ENCODE data around the gene MMP20. TPM values are rescaled to one million over a fixed set of nuclear protein-coding genes. Genes with fewer than 3 reads are reported as not detected.

Gene MMP20
- total RNA-seq, 1 donor from 2014 or later = not detected

DNA sequence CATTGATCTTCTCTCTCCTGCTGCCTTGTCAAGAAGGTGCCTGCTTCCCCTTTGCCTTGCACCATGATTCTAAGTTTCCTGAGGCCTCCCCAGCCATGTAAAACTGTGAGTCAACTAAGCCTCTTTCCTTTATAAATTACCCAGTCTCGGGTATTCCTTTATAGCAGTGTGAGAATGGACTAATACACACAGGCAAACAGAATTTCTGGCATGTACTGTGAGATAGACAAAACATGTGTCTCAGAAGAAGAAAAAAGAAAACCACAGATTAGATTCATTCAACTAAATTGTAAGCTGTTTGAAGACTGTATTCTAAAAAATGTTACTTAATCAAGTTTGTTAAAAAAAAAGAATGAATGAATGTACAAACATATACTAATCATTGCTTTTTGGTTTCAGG, 1.5 kb upstream of the MMP20 start:
- Histone ChIP-seq H3K4me3 (ENCODE audit: low read length in 3 of 3) (no peak overlapping the region), H3K27ac (ENCODE audit: low read depth, low read length) (no peak overlapping the region), H3K9me3 (ENCODE audit: control insufficient read depth in 3 of 3, low read length in 3 of 3) (no peaks in the 10 kb centered on the region), H3K27me3 (ENCODE audit: control insufficient read depth in 3 of 3, insufficient read depth in 3 of 3, low read length in 3 of 3) (no peaks in the 10 kb centered on the region), H3K9ac (ENCODE audit: low read depth in 1 of 3, low read length in 3 of 3) (no peak overlapping the region), H3K4me1 (ENCODE audit: control insufficient read depth in 3 of 3, insufficient read depth in 3 of 3, low read length in 3 of 3) (no peaks in the 10 kb centered on the region), H3K36me3 (ENCODE audit: control insufficient read depth in 3 of 3, insufficient read depth in 3 of 3, low read length in 3 of 3) (no peaks in the 10 kb centered on the region)

DNA sequence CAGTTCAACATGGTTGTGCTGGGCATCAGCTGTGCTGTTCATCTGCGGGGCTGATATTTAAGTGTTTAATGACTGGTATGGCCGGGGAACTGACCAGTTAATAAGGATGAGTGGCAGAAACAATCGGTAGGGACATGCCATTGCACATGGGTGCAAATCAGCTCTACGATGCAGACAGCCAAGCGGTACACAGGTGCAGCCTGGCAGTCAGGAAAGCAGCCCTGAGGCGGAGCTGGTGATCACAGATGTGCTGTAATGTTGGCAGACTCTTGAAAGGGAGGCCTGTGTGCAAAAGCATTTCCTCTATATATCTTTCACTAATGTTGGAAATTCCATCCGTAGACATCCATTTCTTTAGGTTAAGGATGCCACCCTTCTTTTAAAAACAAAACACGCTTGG, 1.1 kb downstream of the MMP20 start:
- Histone ChIP-seq H3K4me1 (ENCODE audit: control insufficient read depth in 3 of 3, insufficient read depth in 3 of 3, low read length in 3 of 3) (no peaks in the 10 kb centered on the region), H3K9me3 (ENCODE audit: control insufficient read depth in 3 of 3, low read length in 3 of 3) (no peaks in the 10 kb centered on the region), H3K27me3 (ENCODE audit: control insufficient read depth in 3 of 3, insufficient read depth in 3 of 3, low read length in 3 of 3) (no peaks in the 10 kb centered on the region), H3K27ac (ENCODE audit: low read depth, low read length) (no peak overlapping the region), H3K9ac (ENCODE audit: low read depth in 1 of 3, low read length in 3 of 3) (no peak overlapping the region), H3K36me3 (ENCODE audit: control insufficient read depth in 3 of 3, insufficient read depth in 3 of 3, low read length in 3 of 3) (no peaks in the 10 kb centered on the region), H3K4me3 (ENCODE audit: low read length in 3 of 3) (no peak overlapping the region)

DNA sequence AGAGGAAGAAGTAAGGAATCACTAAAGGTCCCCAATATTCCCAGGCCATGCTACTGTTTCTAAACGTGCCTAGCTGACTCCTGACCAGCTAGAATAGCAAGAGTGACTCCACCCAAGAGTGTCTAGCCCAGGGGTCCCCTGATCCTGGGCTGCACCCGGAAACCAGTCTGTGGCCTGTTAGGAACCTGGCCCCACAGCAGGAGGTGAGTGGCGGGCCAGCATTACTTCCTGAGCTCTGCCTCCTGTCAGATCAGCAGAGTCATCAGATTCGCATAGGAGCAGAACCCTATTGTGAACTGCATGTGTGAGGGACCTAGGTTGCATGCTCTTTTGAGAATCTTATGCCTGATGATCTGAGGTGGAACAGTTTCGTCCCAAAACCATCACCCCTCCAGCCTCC, 2.0 kb downstream of the MMP20 start:
- Histone ChIP-seq H3K4me3 (ENCODE audit: low read length in 3 of 3) (no peak overlapping the region), H3K9ac (ENCODE audit: low read depth in 1 of 3, low read length in 3 of 3) (no peak overlapping the region), H3K9me3 (ENCODE audit: control insufficient read depth in 3 of 3, low read length in 3 of 3) (no peaks in the 10 kb centered on the region), H3K27me3 (ENCODE audit: control insufficient read depth in 3 of 3, insufficient read depth in 3 of 3, low read length in 3 of 3) (no peaks in the 10 kb centered on the region), H3K36me3 (ENCODE audit: control insufficient read depth in 3 of 3, insufficient read depth in 3 of 3, low read length in 3 of 3) (no peaks in the 10 kb centered on the region), H3K27ac (ENCODE audit: low read depth, low read length) (no peak overlapping the region), H3K4me1 (ENCODE audit: control insufficient read depth in 3 of 3, insufficient read depth in 3 of 3, low read length in 3 of 3) (no peaks in the 10 kb centered on the region)

DNA sequence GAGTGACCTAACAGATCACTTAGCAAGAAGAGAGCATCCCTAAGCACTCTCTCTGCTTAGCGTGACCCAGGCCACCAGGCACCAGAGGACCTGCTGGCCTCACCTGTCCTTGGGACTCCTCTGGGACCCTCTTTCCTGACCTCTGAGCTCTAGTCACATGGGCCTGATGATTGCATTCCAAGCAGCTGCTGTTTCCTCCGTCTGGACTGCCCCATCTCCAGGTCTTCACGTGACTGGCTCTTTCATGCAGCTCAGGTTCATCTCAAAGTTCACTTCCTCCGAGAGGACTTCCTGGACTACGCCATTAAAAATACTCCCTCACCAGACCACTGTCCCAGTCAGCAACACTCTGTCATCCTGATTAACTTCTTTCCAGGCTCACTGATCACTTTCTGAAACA, 2.9 kb downstream of the MMP20 start:
- Histone ChIP-seq H3K4me3 (ENCODE audit: low read length in 3 of 3) (no peak overlapping the region), H3K9ac (ENCODE audit: low read depth in 1 of 3, low read length in 3 of 3) (no peak overlapping the region), H3K27ac (ENCODE audit: low read depth, low read length) (no peak overlapping the region), H3K36me3 (ENCODE audit: control insufficient read depth in 3 of 3, insufficient read depth in 3 of 3, low read length in 3 of 3) (no peaks in the 10 kb centered on the region), H3K4me1 (ENCODE audit: control insufficient read depth in 3 of 3, insufficient read depth in 3 of 3, low read length in 3 of 3) (no peaks in the 10 kb centered on the region), H3K9me3 (ENCODE audit: control insufficient read depth in 3 of 3, low read length in 3 of 3) (no peaks in the 10 kb centered on the region), H3K27me3 (ENCODE audit: control insufficient read depth in 3 of 3, insufficient read depth in 3 of 3, low read length in 3 of 3) (no peaks in the 10 kb centered on the region)

DNA sequence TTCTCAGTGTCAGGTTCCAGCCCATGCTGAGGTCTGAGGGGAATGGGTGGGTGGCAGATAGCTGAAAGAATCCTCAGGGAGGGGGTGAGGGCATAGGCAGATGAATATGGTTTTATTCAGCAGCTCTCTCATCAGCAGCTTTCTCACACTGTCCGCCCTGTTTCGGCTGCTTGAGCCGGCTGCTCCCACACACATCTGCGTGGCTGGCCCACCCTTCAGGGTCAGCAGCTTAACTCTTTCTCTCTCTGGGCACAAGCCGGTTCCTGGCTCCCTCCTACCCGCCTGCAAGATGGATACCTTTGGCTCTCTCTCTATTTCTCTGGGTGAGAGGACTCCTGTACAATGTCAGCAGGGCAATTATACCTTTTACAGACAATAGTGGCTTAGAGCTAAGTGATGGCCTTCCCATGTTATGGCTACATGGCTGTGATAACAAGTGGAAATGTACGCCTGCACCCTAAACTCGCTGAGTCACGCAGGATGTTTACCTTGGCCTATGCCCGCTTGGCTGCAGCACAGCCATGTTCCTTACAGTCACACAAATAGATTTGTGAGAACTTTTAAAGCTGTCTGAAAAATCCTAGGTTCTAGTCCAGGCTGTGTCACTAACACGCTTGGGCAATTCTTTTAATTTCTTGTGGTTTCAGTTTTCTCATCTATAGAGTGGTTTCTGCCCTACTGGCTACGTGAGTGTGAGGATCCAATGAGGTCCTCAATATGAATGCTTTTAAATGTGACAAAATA, 4.1 kb downstream of the MMP20 start:
- Histone ChIP-seq H3K4me1 (ENCODE audit: control insufficient read depth in 3 of 3, insufficient read depth in 3 of 3, low read length in 3 of 3) (no peaks in the 10 kb centered on the region), H3K9me3 (ENCODE audit: control insufficient read depth in 3 of 3, low read length in 3 of 3) (no peaks in the 10 kb centered on the region), H3K36me3 (ENCODE audit: control insufficient read depth in 3 of 3, insufficient read depth in 3 of 3, low read length in 3 of 3) (no peaks in the 10 kb centered on the region), H3K4me3 (ENCODE audit: low read length in 3 of 3) (no peak overlapping the region), H3K27ac (ENCODE audit: low read depth, low read length) (no peak overlapping the region), H3K9ac (ENCODE audit: low read depth in 1 of 3, low read length in 3 of 3) (no peak overlapping the region), H3K27me3 (ENCODE audit: control insufficient read depth in 3 of 3, insufficient read depth in 3 of 3, low read length in 3 of 3) (no peaks in the 10 kb centered on the region)

DNA sequence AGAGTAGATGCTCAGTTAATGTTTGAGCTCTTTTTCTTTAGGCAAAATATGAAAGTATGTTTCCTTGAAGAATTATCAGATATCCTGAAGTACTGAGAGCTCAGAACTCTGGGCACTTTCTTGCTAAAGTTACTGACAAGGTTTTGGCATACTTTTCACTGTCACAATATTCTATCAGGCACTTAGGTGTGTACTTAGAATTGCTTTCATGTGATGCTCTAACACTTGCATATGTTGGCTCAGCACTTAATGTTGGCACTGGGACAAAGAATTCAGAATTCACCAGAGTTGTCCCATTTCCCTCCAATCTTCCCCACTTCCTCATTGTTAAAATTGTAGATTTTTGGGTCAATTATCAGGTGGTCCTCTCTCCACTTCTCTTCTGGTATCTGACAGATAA, 5.0 kb downstream of the MMP20 start:
- H3K36me3 ChIP-seq (ENCODE audit: control insufficient read depth in 3 of 3, insufficient read depth in 3 of 3, low read length in 3 of 3) = no peaks in the 10 kb centered on the region
- no peaks in the 10 kb centered on the region for H3K9me3 ChIP-seq (ENCODE audit: control insufficient read depth in 3 of 3, low read length in 3 of 3)
- no peak overlapping the region for H3K4me3 ChIP-seq (ENCODE audit: low read length in 3 of 3)
- no peaks in the 10 kb centered on the region for H3K4me1 ChIP-seq (ENCODE audit: control insufficient read depth in 3 of 3, insufficient read depth in 3 of 3, low read length in 3 of 3)
- no peak overlapping the region for H3K27ac ChIP-seq (ENCODE audit: low read depth, low read length)
- H3K27me3 ChIP-seq (ENCODE audit: control insufficient read depth in 3 of 3, insufficient read depth in 3 of 3, low read length in 3 of 3) = no peaks in the 10 kb centered on the region
- H3K9ac ChIP-seq (ENCODE audit: low read depth in 1 of 3, low read length in 3 of 3) = no peak overlapping the region

DNA sequence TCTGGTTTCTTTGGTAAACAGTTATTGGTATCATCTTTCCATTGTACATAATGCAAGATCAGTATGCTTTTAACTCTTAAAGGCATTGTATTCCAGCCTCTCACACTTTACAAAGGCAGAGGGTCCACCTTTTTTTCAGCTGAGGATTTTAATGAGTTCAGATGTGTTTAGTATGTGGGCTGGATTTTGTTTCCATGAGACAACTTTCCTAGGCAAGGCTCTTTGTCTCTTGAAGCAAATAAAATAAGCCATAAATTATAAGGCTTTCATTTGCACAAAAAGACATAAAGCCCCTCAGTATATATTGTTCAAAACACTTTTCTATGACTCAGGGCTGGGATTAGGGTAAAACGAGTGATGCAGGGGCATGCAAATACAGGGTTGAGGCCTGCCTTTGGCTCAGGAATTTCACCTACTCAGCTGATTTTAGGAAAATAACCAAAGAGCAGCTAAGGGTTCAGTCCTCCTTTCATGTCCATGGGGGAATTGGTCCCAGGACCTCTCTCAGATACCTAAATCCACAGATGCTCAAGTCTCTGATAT, 7.6 kb downstream of the MMP20 start:
- no peaks in the 10 kb centered on the region for H3K4me1 ChIP-seq (ENCODE audit: control insufficient read depth in 3 of 3, insufficient read depth in 3 of 3, low read length in 3 of 3)

DNA sequence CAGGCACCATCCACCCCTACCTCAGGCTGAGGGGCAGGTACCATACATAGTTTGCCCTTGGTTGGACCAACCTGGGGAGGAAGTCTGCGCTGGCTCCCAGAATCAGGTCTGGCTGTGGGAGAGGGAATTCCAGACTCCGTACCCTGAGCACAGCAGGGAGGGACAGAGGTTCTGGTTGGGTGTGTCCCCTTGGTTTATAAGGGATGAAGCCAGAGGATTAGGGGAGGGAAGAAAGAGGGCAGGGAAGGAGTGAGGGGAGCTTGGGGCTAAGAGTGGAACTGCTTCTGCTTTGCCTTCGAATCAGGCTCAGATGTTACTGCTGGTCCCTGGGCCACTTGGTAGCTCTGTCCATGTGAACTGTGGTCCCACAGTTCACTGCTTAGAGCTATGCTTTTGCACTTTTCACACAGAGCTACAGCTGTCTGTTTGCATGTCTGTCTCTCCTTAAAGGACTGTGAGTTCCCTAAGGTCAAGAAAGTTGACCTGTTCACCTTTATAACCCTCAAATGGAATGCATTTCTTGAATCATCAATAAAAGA, 9.2 kb downstream of the MMP20 start:
- H3K27ac ChIP-seq (ENCODE audit: low read depth, low read length) = no peak overlapping the region
- H3K9ac ChIP-seq (ENCODE audit: low read depth in 1 of 3, low read length in 3 of 3) = no peak overlapping the region
- no peak overlapping the region for H3K4me3 ChIP-seq (ENCODE audit: low read length in 3 of 3)
- no peaks in the 10 kb centered on the region for H3K9me3 ChIP-seq (ENCODE audit: control insufficient read depth in 3 of 3, low read length in 3 of 3)
- H3K4me1 ChIP-seq (ENCODE audit: control insufficient read depth in 3 of 3, insufficient read depth in 3 of 3, low read length in 3 of 3) = no peaks in the 10 kb centered on the region
- H3K36me3 ChIP-seq (ENCODE audit: control insufficient read depth in 3 of 3, insufficient read depth in 3 of 3, low read length in 3 of 3) = no peaks in the 10 kb centered on the region
- no peaks in the 10 kb centered on the region for H3K27me3 ChIP-seq (ENCODE audit: control insufficient read depth in 3 of 3, insufficient read depth in 3 of 3, low read length in 3 of 3)

More for the DNA sequence above, 7.6 kb downstream of the MMP20 start:
- Histone ChIP-seq H3K9me3 (ENCODE audit: control insufficient read depth in 3 of 3, low read length in 3 of 3) (no peaks in the 10 kb centered on the region), H3K9ac (ENCODE audit: low read depth in 1 of 3, low read length in 3 of 3) (no peak overlapping the region), H3K27me3 (ENCODE audit: control insufficient read depth in 3 of 3, insufficient read depth in 3 of 3, low read length in 3 of 3) (no peaks in the 10 kb centered on the region), H3K27ac (ENCODE audit: low read depth, low read length) (no peak overlapping the region), H3K4me3 (ENCODE audit: low read length in 3 of 3) (no peak overlapping the region), H3K36me3 (ENCODE audit: control insufficient read depth in 3 of 3, insufficient read depth in 3 of 3, low read length in 3 of 3) (no peaks in the 10 kb centered on the region)

DNA sequence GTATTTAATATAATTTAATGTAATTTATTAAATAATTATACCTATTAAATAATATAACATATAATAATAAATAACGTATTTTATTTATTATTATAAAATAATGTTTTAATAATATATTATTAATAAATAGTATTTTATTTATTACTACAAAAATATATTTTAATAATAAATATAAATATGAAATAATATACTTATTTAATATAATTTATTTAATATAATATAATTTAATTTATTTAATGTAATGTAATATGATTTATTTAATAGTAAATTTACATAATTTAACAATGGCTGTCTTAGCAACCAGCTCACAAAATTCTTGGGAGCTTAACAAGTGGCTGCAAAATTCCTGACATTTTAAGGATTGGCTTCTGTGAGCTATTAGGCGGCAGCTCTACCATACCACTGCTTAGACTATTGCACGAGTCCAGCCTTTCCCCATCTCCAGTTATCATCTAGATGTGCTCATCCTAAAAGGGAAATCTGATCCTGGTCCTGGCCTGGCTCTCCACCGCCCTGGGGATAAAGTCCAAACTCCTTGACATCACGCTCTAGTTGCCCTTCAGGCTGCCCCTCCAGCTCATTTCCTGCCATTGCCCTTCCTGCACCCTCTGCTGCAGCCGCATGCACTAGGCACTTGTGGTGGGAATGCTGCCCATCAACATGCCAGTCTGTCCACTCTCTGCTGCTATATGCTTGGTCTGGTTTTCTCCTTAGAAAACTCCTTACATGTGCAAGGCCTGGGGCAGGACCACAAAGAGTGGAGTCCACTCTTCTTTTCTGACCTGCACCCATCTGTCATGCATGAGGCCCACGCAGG, 9.8 kb downstream of the MMP20 start:
- no peak overlapping the region for H3K9ac ChIP-seq (ENCODE audit: low read depth in 1 of 3, low read length in 3 of 3)
- H3K27ac ChIP-seq (ENCODE audit: low read depth, low read length) = no peak overlapping the region
- H3K4me1 ChIP-seq (ENCODE audit: control insufficient read depth in 3 of 3, insufficient read depth in 3 of 3, low read length in 3 of 3) = no peaks in the 10 kb centered on the region
- H3K4me3 ChIP-seq (ENCODE audit: low read length in 3 of 3) = no peak overlapping the region
- H3K27me3 ChIP-seq (ENCODE audit: control insufficient read depth in 3 of 3, insufficient read depth in 3 of 3, low read length in 3 of 3) = no peaks in the 10 kb centered on the region
- H3K36me3 ChIP-seq (ENCODE audit: control insufficient read depth in 3 of 3, insufficient read depth in 3 of 3, low read length in 3 of 3) = no peaks in the 10 kb centered on the region
- no peaks in the 10 kb centered on the region for H3K9me3 ChIP-seq (ENCODE audit: control insufficient read depth in 3 of 3, low read length in 3 of 3)

DNA sequence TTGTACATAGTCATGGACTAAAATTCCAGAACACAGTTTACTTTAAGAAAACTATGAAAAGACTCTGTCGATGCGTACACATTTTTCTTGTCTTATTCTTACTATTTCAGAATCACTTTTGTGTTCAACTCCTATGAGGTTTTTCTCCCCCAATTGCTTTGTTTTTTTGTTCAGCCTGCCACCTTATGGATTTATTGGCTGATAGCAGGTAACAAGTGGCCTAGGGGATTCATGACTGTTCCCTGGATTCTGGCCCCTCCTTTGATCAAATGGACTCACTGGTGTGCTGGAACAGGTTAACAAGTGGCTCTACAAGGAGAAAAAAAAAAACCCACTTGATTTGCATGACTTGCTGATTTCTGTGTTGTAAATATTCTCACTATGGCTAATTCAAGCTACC, 10.6 kb downstream of the MMP20 start:
- no peaks in the 10 kb centered on the region for H3K36me3 ChIP-seq (ENCODE audit: control insufficient read depth in 3 of 3, insufficient read depth in 3 of 3, low read length in 3 of 3)
- no peak overlapping the region for H3K27ac ChIP-seq (ENCODE audit: low read depth, low read length)
- H3K9ac ChIP-seq (ENCODE audit: low read depth in 1 of 3, low read length in 3 of 3) = no peak overlapping the region
- H3K27me3 ChIP-seq (ENCODE audit: control insufficient read depth in 3 of 3, insufficient read depth in 3 of 3, low read length in 3 of 3) = no peaks in the 10 kb centered on the region
- no peak overlapping the region for H3K4me3 ChIP-seq (ENCODE audit: low read length in 3 of 3)
- H3K4me1 ChIP-seq (ENCODE audit: control insufficient read depth in 3 of 3, insufficient read depth in 3 of 3, low read length in 3 of 3) = no peaks in the 10 kb centered on the region
- no peaks in the 10 kb centered on the region for H3K9me3 ChIP-seq (ENCODE audit: control insufficient read depth in 3 of 3, low read length in 3 of 3)

All from skeletal muscle tissue (tissue), 4 donors.